HG03159 (cell line): ENCODE results near the gene SP2.
A peak's percentile ranks its signal among the peaks of the same experiment; 100 is the strongest.

ENCODE experiments used
- ATAC-seq: cut with Tn5 transposase; IDR thresholded peaks from one replicate; pipeline ENCODE4 v1.9.1; 2021; ENCODE audit warnings: mild to moderate bottlenecking, moderate library complexity; ENCODE audit not compliant: unreplicated experiment

Gene SP2

GRCh38 chr17:47895856-47896671, at the start of gene SP2:
SP2 (plus strand) TSS chr17:47896236; CDS start chr17:47896287, 51 bp downstream.
- peak; percentile 87 for ATAC-seq

GRCh38 chr17:47846716-47847340, 49.2 kb upstream of the SP2 start:
- no peak for ATAC-seq

GRCh38 chr17:47847341-47848197, 48.5 kb upstream of the SP2 start:
- ATAC-seq: no peak

GRCh38 chr17:47848198-47848513, 47.9 kb upstream of the SP2 start:
- ATAC-seq: no peak

- no peak for ATAC-seq
Observed at GRCh38 chr17:47850373-47850691, 45.7 kb upstream of the SP2 start.

GRCh38 chr17:47850692-47851573, 45.1 kb upstream of the SP2 start, which contains the start of gene SP6:
SP6 (minus strand) TSS chr17:47851163; CDS start chr17:47848429, 2,734 bp downstream.
- ATAC-seq: no peak

DNA sequence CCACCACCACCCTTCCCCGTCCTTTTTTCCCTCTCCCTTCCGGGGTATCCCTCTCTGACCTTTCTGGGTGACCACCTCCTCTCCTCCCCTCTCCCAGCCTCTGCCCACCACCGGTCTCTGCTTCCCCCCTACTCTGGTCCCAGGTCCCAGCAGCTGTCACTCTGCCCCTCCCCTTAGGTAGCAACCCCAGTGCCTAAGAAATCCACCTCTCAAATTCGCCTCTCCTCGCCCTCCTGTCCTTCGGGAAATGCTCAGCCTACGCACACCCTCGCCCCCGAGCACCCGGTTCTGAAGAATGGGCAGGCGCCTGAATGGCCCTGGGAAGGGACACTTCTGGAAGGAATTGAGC, 44.3 kb upstream of the SP2 start:
- ATAC-seq: no peak

DNA sequence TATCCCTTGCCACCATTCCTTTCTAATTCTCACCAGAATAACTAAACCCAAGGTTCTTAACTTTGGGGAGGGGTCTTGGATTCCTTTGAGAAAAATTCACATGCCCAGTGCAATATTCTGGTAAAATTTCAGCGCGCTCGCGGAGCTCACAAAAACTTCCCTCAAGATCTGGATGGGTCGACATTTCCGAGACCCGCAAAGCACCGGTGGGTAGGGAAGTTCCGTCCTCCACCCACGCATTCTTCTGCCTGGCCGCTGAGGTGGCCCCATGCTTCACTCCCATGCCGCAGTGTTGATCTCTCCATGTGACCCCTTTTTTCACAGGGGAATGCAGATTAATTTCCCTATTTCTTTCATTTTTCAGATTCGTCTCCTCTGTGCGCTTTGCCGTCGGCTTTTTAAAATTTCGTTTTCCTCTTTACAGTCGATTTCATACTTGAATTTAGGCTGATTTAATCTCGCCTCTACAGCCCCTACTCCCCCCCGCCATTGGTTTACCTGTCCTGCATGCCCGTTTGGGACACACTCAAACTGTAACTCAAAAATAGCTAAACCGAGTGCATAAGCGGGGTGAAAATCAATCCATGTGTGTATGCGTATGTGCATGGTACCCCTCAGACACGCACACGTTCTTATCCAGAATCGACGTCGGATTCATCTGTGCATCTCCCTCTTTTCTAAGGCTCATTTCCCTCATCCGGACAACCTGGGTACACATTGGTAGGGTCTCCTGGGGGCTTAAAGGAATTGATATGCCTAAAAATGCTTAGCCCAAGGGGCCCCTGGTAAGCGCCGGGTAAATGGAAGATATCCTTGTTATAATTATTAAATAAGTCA, 43.7 kb upstream of the SP2 start:
- ATAC-seq: no peak

GRCh38 chr17:47853616-47854015, 42.4 kb upstream of the SP2 start:
- ATAC-seq: no peak

DNA sequence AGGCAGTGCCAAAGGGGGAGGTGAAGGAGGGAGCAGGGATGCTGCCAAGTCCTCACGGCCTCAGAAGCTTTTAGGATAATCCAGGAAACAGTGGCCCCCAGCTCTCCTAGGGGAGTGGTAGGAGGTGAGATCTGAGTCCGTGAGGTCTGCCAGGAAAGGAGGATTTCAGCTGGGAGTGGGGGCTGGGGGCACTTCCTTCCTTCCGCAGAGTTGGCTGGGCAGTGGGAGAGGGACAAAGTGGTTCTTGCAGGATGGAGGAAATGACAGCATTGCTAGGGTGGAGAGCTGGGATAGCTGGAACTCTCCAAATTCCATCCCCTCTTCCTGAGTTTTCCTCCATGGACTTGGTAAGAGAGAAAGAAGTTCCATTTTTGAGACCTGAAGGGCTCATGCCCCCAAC, 40.3 kb upstream of the SP2 start:
- ATAC-seq: no peak

DNA sequence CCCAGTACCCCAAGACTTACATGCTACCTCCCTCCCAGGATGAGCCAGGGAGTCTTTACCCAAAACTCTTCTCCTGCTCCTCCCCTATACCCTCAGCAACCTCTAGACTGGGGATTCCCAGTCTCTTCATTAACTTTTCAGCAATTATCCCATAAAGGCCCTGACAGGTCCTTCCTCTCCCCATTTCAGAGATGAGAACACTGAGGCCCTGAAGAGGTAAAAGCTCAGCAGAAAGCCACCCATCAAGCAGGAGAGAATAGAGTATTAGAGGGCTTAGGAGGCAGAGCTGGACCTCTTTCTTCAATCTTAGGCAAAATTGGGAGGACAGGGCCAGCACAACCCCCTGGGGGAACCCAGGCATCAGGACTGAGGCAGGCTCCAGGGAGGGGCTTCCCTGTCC, 39.2 kb upstream of the SP2 start:
- no peak for ATAC-seq

DNA sequence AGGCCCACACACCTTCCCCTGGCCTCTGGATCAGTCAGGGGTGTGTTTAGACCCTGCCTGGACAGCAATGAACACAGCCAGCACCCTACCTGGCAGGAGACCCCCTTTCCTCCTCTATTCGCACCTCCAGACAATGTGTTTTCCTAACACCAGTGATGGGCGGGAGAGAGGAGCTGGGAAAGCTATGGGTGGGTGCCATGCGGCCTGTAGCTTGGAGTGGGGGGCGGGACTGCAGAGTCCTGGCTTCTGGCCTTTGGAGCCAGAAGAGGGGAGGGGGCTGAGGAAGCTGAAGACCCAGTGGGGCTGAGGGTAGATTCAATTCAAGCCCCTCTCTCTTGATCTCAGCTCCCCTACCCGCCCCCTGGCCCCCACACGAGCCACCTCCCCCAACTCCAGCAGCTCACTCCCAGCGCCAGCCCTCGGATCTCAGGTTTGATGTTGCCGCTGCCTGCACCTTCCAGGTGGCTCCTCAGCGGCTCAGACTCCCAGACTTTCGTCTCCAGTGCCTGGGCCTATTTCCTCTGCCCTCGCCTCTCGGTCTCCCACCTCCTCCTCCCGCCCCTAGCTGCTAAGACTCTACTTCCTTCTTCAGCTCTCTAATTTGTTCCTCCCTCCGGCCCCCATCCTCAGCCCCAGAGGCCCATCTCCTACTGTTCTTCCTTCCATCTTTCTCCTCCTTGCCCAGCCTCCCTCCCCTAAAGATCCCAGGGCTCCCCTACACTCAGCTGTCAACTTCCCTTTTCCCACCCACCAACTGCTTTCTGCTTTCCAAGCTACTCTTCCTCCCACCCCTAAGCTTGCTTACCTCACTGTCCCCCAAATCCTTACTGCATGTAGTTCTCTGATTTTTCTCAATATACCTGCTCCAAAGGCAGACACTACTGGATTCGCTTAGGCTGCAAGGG, 38.2 kb upstream of the SP2 start:
- no peak for ATAC-seq

DNA sequence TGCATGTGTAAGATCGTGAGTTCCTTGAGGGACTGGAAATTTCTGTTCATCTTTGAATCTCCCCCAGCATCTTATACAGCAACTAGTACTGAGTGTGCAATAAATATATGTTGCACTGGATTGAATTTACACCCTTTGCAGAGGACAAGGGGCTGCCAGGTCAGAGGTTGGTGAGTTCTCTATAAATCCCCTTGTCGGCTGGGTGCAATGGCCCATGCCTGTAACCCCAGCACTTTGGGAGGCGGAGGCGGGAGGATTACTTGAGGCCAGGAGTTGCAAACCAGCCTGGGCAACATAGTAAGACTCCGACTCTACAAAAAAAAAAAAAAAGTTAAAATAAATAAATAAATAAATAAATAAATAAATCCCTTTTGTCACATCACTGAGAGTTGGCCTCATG, 35.6 kb upstream of the SP2 start:
- no peak for ATAC-seq

DNA sequence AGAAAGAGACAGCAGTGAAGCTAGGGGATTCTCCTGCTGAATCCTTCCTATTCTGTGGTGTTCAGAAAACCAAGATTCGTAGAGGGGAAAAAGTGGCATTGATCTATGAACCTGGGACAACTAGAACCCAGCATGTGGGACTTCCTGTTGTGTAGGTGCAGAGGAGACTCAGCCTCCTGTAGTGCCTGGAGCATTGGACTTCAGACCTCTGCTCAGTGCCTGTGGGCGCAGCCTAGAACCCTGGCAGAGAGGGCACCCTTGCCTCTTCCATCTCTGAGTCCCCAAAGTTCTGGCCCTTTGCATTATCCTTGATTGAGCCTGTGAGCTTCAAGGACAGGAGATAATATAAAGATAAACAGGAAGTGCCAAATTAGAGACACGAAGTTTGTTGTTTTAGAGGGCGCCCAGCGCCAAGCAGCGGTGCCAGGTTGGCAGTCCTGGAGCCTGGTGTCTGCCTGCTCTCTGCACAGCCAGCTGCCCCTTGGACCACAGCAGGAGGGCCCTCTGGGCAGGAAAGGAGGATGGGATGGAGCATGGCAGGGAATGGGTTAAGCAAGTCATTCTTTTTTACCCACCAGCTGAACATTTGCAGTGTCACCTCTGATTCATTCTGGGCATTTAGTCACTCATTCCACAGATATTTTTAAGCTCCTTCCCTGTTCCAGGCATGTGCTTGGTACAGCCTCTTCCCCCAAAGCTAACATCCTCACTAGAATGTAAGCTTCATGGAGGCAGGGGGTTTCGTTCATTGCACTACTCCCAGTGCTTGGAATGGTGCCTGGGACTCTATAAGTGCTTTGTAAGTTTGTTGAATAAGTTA, 33.2 kb upstream of the SP2 start:
- no peak for ATAC-seq

GRCh38 chr17:47864791-47865216, 31.2 kb upstream of the SP2 start:
- no peak for ATAC-seq

- ATAC-seq: no peak
Observed at GRCh38 chr17:47866941-47867340, 29.1 kb upstream of the SP2 start.

DNA sequence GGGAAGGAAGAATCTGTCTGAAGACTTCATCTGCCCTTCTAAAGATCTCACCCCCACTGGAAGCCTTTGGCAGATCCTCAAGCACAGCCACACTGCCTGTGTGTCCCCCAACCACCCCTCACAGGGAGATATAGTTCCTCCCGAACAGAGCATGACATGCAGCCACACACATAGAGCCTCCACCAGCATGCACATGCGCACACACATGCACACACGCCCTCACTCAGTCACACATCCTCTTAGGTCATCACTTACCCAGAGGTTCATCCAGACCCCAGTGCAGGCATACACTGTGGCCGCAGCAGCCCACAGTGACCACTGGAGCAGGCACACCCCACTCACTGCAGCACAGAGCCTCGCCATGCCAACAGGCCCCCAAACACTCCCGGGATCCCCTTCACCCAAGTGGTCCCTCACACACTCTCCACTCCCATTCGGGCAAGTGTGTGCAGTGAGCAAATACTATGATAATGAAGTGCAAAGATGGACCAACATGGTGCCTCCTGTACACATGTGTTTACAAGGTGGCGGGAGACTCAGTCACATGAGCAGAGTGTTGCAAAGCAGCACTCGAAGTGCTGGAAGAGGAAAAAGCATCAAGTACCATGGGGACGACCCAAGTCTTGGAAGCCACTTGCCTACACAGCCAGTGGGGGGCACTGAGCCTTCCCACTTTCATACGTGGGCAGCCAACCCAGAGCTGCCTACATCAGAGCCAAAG, 28.1 kb upstream of the SP2 start:
- ATAC-seq: no peak
